HepG2 (cell line): ENCODE results near the gene NUP214. TPM values are rescaled to one million over a fixed set of nuclear protein-coding genes. Genes with fewer than 3 reads are reported as not detected.

ENCODE experiments used
- GMEB1 ChIP-seq: sonication (generic); formaldehyde crosslinking; IDR thresholded peaks from 2 replicates; pipeline ENCODE4 v1.5.1; 2020; ENCODE audit warnings: missing genetic modification reagents, mild to moderate bottlenecking, borderline replicate concordance
- HNF1B ChIP-seq: sonication (generic); formaldehyde crosslinking; IDR thresholded peaks from 2 replicates; pipeline ENCODE4 v1.5.1; 2020; ENCODE audit warnings: mild to moderate bottlenecking, moderate library complexity, missing genetic modification reagents
- RERE ChIP-seq: IDR thresholded peaks from 2 replicates; pipeline ENCODE4 v1.6.1; 2016; ENCODE audit warnings: low read depth, missing genetic modification reagents, missing compliant biosample characterization
- REST ChIP-seq, 2 experiments: IDR thresholded peaks; 2 replicates each; pipeline ENCODE4 v1.6.1; 2011 to 2012; ENCODE audit warnings: low read length in 2 of 2, borderline replicate concordance in 1 of 2, low read depth in 1 of 2, mild to moderate bottlenecking in 1 of 2, moderate library complexity in 1 of 2
- SOX13 ChIP-seq, 3 experiments: fragments of 450-650 bp in 1 of 3; sonication (generic) in 1 of 3; formaldehyde crosslinking in 1 of 3; IDR thresholded peaks in 2 of 3; conservative IDR thresholded peaks in 1 of 3; 2 replicates each; pipeline versions ENCODE4 v1.5.0 to v1.6.1; 2016 to 2020; ENCODE audit warnings: antibody characterized with exemption in 1 of 3, mild to moderate bottlenecking in 1 of 3, missing compliant biosample characterization in 1 of 3, missing genetic modification reagents in 1 of 3, moderate library complexity in 1 of 3
- SP1 ChIP-seq, 2 experiments: fragments of 450-650 bp in 1 of 2; sonication (generic) in 1 of 2; formaldehyde crosslinking in 1 of 2; IDR thresholded peaks; 2 replicates each; pipeline versions ENCODE4 v1.4.0 to v1.6.1; 2016 to 2020; ENCODE audit warnings: missing genetic modification reagents in 1 of 2
- SRSF9 ChIP-seq: fragments of 200-400 bp; formaldehyde crosslinking; IDR thresholded peaks from 2 replicates; pipeline ENCODE4 v1.6.1; 2018; ENCODE audit warnings: borderline replicate concordance, mild to moderate bottlenecking, low read depth, low read length; ENCODE audit not compliant: insufficient read depth, poor library complexity, severe bottlenecking
- ZNF101 ChIP-seq: sonication (generic); formaldehyde crosslinking; IDR thresholded peaks from 2 replicates; pipeline ENCODE4 v1.4.0; 2020; ENCODE audit warnings: mild to moderate bottlenecking, low read depth, missing genetic modification reagents, borderline replicate concordance
- ZNF7 ChIP-seq: IDR thresholded peaks from 2 replicates; pipeline ENCODE4 v1.6.1; 2016; ENCODE audit warnings: missing biosample characterization, missing genetic modification reagents
- ZNF781 ChIP-seq: sonication (generic); formaldehyde crosslinking; IDR thresholded peaks from 2 replicates; pipeline ENCODE4 v1.5.1; 2020; ENCODE audit warnings: borderline replicate concordance, mild to moderate bottlenecking, missing genetic modification reagents; ENCODE audit errors: not compliant biosample characterization
- polyA plus RNA-seq, 8 experiments: library from polyadenylated mRNA; depleted of rRNA in 3 of 8; stranded (reverse) in 7 of 8; unstranded in 1 of 8; fragments of >200 nt; fragmentation: Illumina TruSeq in 4 of 8; extraction: Trizol in 4 of 8; gene quantifications; 2 replicates each; pipeline versions ENCODE4 v1.2.1 to v1.2.3, GENCODE V29; 2011 to 2016; ENCODE audit warnings: low read depth in 4 of 8, missing spikeins in 1 of 8, mixed read lengths in 1 of 8; ENCODE audit not compliant: insufficient read depth in 1 of 8
- total RNA-seq, 5 experiments: library from RNA; depleted of rRNA; stranded (reverse); fragments of >200 nt; fragmentation: Illumina TruSeq; extraction: Trizol; gene quantifications; 2 replicates each; pipeline ENCODE4 v1.2.3, GENCODE V29; 2016; ENCODE audit warnings: low read depth in 1 of 5

The NUP214 gene
- total and polyA plus RNA-seq, 2 of the 13 experiments (the other 11 are each of a cell fraction or from before 2014, with no cell fraction given) = 8.4 to 16.0 TPM

GRCh38 chr9:131258698-131259431, 133.5 kb downstream of the NUP214 start (continued):
- TF ChIP-seq REST (IDR thresholded peaks at IDR 0.05; ENCODE audit: borderline replicate concordance in 1 of 2, low read depth in 1 of 2, low read length in 2 of 2) = no peak
- no peak for TF ChIP-seq SOX13 (IDR thresholded peaks at IDR 0.05)
- no peak for TF ChIP-seq SOX13 (CRISPR knock-in tag; conservative IDR thresholded peaks at IDR 0.05 in 1 of 2, IDR thresholded peaks at IDR 0.05 in 1 of 2)
- TF ChIP-seq SP1 (IDR thresholded peaks at IDR 0.05) = no peak
- TF ChIP-seq SP1 (CRISPR knock-in tag; IDR thresholded peaks at IDR 0.05) = no peak
- TF ChIP-seq SRSF9 = no peak
- TF ChIP-seq GMEB1 = no peak
- no peak for TF ChIP-seq ZNF101 (CRISPR knock-in tag)
- TF ChIP-seq HNF1B (CRISPR knock-in tag) = no peak
- no peak for TF ChIP-seq ZNF781 (CRISPR knock-in tag)
- no peak for TF ChIP-seq RERE
- no peak for TF ChIP-seq ZNF7 (CRISPR knock-in tag)
- TF ChIP-seq, all 625 proteins: peak for 0
